ENCODE measurements around the gene PCDHGA6.
"Not testable (repeated sequence)": the region's sequence is repeated elsewhere in the genome, so short reads cannot be mapped to it uniquely, and the experiment has no call there.

- not testable (repeated sequence) for TF ChIP-seq CTCF (conservative IDR thresholded peaks at IDR 0.05 in 1 of 2, IDR thresholded peaks at IDR 0.05 in 1 of 2; ENCODE audit: low read depth in 1 of 2, low read length in 2 of 2); EZH2 (IDR thresholded peaks at IDR 0.05; ENCODE audit: low read length, missing control alignments)
Observed at GRCh38 chr5:141346017-141346416, 27.7 kb upstream of the PCDHGA6 start.
